ENCODE data around the gene ZNF70. TPM values are rescaled to one million over a fixed set of nuclear protein-coding genes. Genes with fewer than 3 reads are reported as not detected.

ZNF70 gene
- total and polyA plus RNA-seq, 2 of the 4 experiments (the other 2 are of a cell fraction), result 2.3 to 4.3 TPM

- dilution Hi-C loops (cut with HindIII; ENCODE audit: low sequenced_read_pairs, unreplicated experiment), result no loop called here
- H3K4me3 ChIP-seq (ENCODE audit: insufficient read depth, low read depth, low read length), result no peak overlapping the region
- H3K79me1 ChIP-seq (ENCODE audit: low read depth in 1 of 2, low read length in 2 of 2), result peaks cover 47 to 65% of the 10 kb centered on the region in 2 experiments
These were observed 41.1 kb upstream of the ZNF70 start for GRCh38 chr22:23791738-23792645.

More at GRCh38 chr22:23791738-23792645, 41.1 kb upstream of the ZNF70 start:
- Histone ChIP-seq H3K56ac (ENCODE audit: extremely low read depth, insufficient read depth, low read length) (no peak overlapping the region), H2AK5ac (ENCODE audit: low read depth, low read length) (no peak overlapping the region), H4K5ac (ENCODE audit: low read depth, low read length) (no peak overlapping the region), H3K4me1 (ENCODE audit: control insufficient read depth, insufficient read depth, low read length) (peaks cover 10% of the 10 kb centered on the region), H2BK15ac (ENCODE audit: low read depth, low read length) (no peak overlapping the region), H3K9me3 (ENCODE audit: control insufficient read depth, insufficient read depth, low read length) (no peaks in the 10 kb centered on the region), H3K4ac (ENCODE audit: low read depth, low read length) (no peak overlapping the region), H2BK5ac (ENCODE audit: low read depth, low read length, poor library complexity, severe bottlenecking) (no peak overlapping the region), H3K27ac (ENCODE audit: insufficient read depth, low read length) (peak overlapping the region; percentile 33; the same call in 1 of the 2 replicates), H3K36me3 (ENCODE audit: control insufficient read depth, insufficient read depth, low read length) (peaks cover 46% of the 10 kb centered on the region), H2AK9ac (replicated peaks; ENCODE audit: low read depth, low read length, poor library complexity) (peak overlapping the region; percentile 52), H3K9me1 (ENCODE audit: insufficient read depth, low read length) (peaks cover 12% of the 10 kb centered on the region; the same call in 1 of the 2 replicates), H3K18ac (ENCODE audit: low read depth, low read length) (no peak overlapping the region), H4K91ac (ENCODE audit: insufficient read depth, low read depth, low read length) (no peak overlapping the region), H4K8ac (ENCODE audit: low read depth in 2 of 2, low read length in 2 of 2) (peak overlapping the region in 1 of 2 experiments; percentile 14; a peak in 1 of 4 replicates), H3K4me2 (ENCODE audit: low read depth, low read length) (no peak overlapping the region; the same call in 1 of the 2 replicates), H4K20me1 (ENCODE audit: insufficient read depth, low read length) (peaks cover 62% of the 10 kb centered on the region), H3K27me3 (ENCODE audit: control insufficient read depth, insufficient read depth, low read length) (no peaks in the 10 kb centered on the region), H3K23ac (ENCODE audit: low read depth, low read length) (no peak overlapping the region), H3K9ac (ENCODE audit: low read depth, low read length) (no peak overlapping the region), H2BK20ac (ENCODE audit: low read depth, low read length) (no peak overlapping the region), H2BK120ac (ENCODE audit: low read depth, low read length) (no peak overlapping the region), H3K14ac (replicated peaks; ENCODE audit: low read depth, low read length) (no peak overlapping the region), H2AFZ (replicated peaks; ENCODE audit: low read length, poor library complexity) (no peak overlapping the region)
- ATAC-seq (ENCODE audit: low read depth), result no peak
- CTCF ChIA-PET, result no interaction called here
- in situ Hi-C loops (cut with MboI; ENCODE audit: low sequenced_read_pairs), result no loop called here
- no peak for DNase-seq
- TF ChIP-seq RAD21 (IDR thresholded peaks at IDR 0.05; ENCODE audit: low read length), result no peak
- TF ChIP-seq BHLHE40 (IDR thresholded peaks at IDR 0.05; ENCODE audit: low read depth, low read length), result no peak
- TF ChIP-seq USF2 (IDR thresholded peaks at IDR 0.05; ENCODE audit: low read depth, low read length), result no peak
- no peak for TF ChIP-seq RFX5 (IDR thresholded peaks at IDR 0.05; ENCODE audit: low read depth, low read length)
- TF ChIP-seq SMC3 (IDR thresholded peaks at IDR 0.05; ENCODE audit: low read depth, low read length), result no peak
- no peak for TF ChIP-seq MAZ (IDR thresholded peaks at IDR 0.05; ENCODE audit: borderline replicate concordance, low read depth, low read length)
- TF ChIP-seq MXI1 (IDR thresholded peaks at IDR 0.05; ENCODE audit: borderline replicate concordance, low read depth, low read length), result no peak
- TF ChIP-seq MAFK (IDR thresholded peaks at IDR 0.05; ENCODE audit: low read depth, low read length), result no peak
- intact Hi-C loops (cut with micrococcal nuclease), result no loop called here
- WGBS, 2 experiments (ENCODE audit: extremely low coverage in 2 of 2, insufficient read length in 1 of 2), result 88% methylated on average over 6 of the region's 25 CpGs; no CpG with 5 or more reads in 1 of the 2 experiments
- POLR2A ChIA-PET (ENCODE audit: unreplicated experiment), result no interaction called here
- no TSS peak for BruUV-seq (replicated peaks)

All from IMR-90 (cell line).